Measurements from ENCODE around the gene PPP1R13L. TPM values are rescaled to one million over a fixed set of nuclear protein-coding genes. Genes with fewer than 3 reads are reported as not detected.

The PPP1R13L gene
- total RNA-seq, 4 donors from 2014 or later = 195 to 597 (median 280) TPM

- TF ChIP-seq CTCF (IDR thresholded peaks at IDR 0.05) = no peak
- TF ChIP-seq EP300 (IDR thresholded peaks at IDR 0.05) = no peak
- TF ChIP-seq POLR2AphosphoS5 (IDR thresholded peaks at IDR 0.05) = no peak
- no peak for TF ChIP-seq POLR2A (IDR thresholded peaks at IDR 0.05)
- 97% methylated on average over 12 of the region's 21 CpGs for WGBS
- peaks cover 35% of the 10 kb centered on the region for H3K36me3 ChIP-seq
Observed at GRCh38 chr19:45391871-45392665, 12.8 kb downstream of the PPP1R13L start.

GRCh38 chr19:45391346-45391745 is 13.5 kb downstream of the PPP1R13L start:
- peaks cover 30% of the 10 kb centered on the region for H3K36me3 ChIP-seq
- WGBS = 56% methylated on average over 3 of the region's 3 CpGs
- H3K9me3 ChIP-seq = no peaks in the 10 kb centered on the region
- H3K4me3 ChIP-seq = no peak overlapping the region
- H3K27me3 ChIP-seq = peaks cover 6% of the 10 kb centered on the region
- H3K27ac ChIP-seq = no peak overlapping the region
- DNase-seq (ENCODE audit: low spot score in 2 of 2) = no peak
- no peaks in the 10 kb centered on the region for H3K4me1 ChIP-seq
- no peak for TF ChIP-seq POLR2A (IDR thresholded peaks at IDR 0.05)
- TF ChIP-seq EP300 (IDR thresholded peaks at IDR 0.05) = no peak
- TF ChIP-seq POLR2AphosphoS5 (IDR thresholded peaks at IDR 0.05) = no peak
- TF ChIP-seq CTCF (IDR thresholded peaks at IDR 0.05) = no peak

More at GRCh38 chr19:45391871-45392665, 12.8 kb downstream of the PPP1R13L start:
- Histone ChIP-seq H3K4me3 (no peak overlapping the region), H3K4me1 (no peaks in the 10 kb centered on the region), H3K27ac (no peak overlapping the region), H3K9me3 (no peaks in the 10 kb centered on the region), H3K27me3 (peaks cover 1% of the 10 kb centered on the region)
- DNase-seq (ENCODE audit: low spot score in 2 of 2) = no peak

- TF ChIP-seq POLR2AphosphoS5 (IDR thresholded peaks at IDR 0.05) (no peak), EP300 (IDR thresholded peaks at IDR 0.05) (no peak), CTCF (IDR thresholded peaks at IDR 0.05) (no peak), POLR2A (IDR thresholded peaks at IDR 0.05) (no peak)
- no peak overlapping the region for H3K27ac ChIP-seq
- H3K9me3 ChIP-seq = no peaks in the 10 kb centered on the region
- H3K27me3 ChIP-seq = peaks cover 20% of the 10 kb centered on the region
- H3K36me3 ChIP-seq = peaks cover 8% of the 10 kb centered on the region
- no peak for DNase-seq (ENCODE audit: low spot score in 2 of 2)
- WGBS = 51% methylated on average over 28 of the region's 75 CpGs
- H3K4me1 ChIP-seq = peaks cover 9% of the 10 kb centered on the region
- no peak overlapping the region for H3K4me3 ChIP-seq
Observed at GRCh38 chr19:45385392-45386221, 19.3 kb downstream of the PPP1R13L start.

GRCh38 chr19:45382426-45382825 is 22.4 kb downstream of the PPP1R13L start:
- H3K9me3 ChIP-seq = no peaks in the 10 kb centered on the region
- DNase-seq (ENCODE audit: low spot score in 2 of 2) = no peak
- no peak overlapping the region for H3K4me3 ChIP-seq
- H3K36me3 ChIP-seq = peaks cover 8% of the 10 kb centered on the region
- H3K27ac ChIP-seq = no peak overlapping the region
- WGBS = 78% methylated on average over 26 of the region's 29 CpGs
- peaks cover 20% of the 10 kb centered on the region for H3K27me3 ChIP-seq
- no peak for TF ChIP-seq CTCF (IDR thresholded peaks at IDR 0.05)
- TF ChIP-seq EP300 (IDR thresholded peaks at IDR 0.05) = no peak
- no peak for TF ChIP-seq POLR2A (IDR thresholded peaks at IDR 0.05)
- no peak for TF ChIP-seq POLR2AphosphoS5 (IDR thresholded peaks at IDR 0.05)
- H3K4me1 ChIP-seq = peaks cover 9% of the 10 kb centered on the region

- Histone ChIP-seq H3K36me3 (peaks cover 8% of the 10 kb centered on the region), H3K27ac (no peak overlapping the region), H3K27me3 (peaks cover 3% of the 10 kb centered on the region), H3K4me1 (no peaks in the 10 kb centered on the region), H3K9me3 (no peaks in the 10 kb centered on the region), H3K4me3 (no peak overlapping the region)
- no peak for DNase-seq (ENCODE audit: low spot score in 2 of 2)
- WGBS = 73% methylated on average over 1 of the region's 1 CpG
- no peak for TF ChIP-seq POLR2A (IDR thresholded peaks at IDR 0.05)
- no peak for TF ChIP-seq POLR2AphosphoS5 (IDR thresholded peaks at IDR 0.05)
- no peak for TF ChIP-seq CTCF (IDR thresholded peaks at IDR 0.05)
- TF ChIP-seq EP300 (IDR thresholded peaks at IDR 0.05) = no peak
Observed at GRCh38 chr19:45380107-45380506, 24.8 kb downstream of the PPP1R13L start.

All from suprapubic skin (tissue), 4 donors.